ENCODE data around the gene OLR1. TPM values are rescaled to one million over a fixed set of nuclear protein-coding genes. Genes with fewer than 3 reads are reported as not detected.

Gene OLR1
- total RNA-seq, 1 experiment from 2014 or later = not detected

- H3K27me3 Mint-ChIP-seq (ENCODE audit: unreplicated experiment) = no peaks in the 10 kb centered on the region
- CTCF ChIA-PET = no interaction called here
- H3K4me1 Mint-ChIP-seq (ENCODE audit: low read depth, unreplicated experiment) = no peaks in the 10 kb centered on the region
- H3K4me3 Mint-ChIP-seq (ENCODE audit: low read depth, unreplicated experiment) = no peak overlapping the region
- DNase-seq = no peak
- BruUV-seq (replicated peaks) = no TSS peak
- no peaks in the 10 kb centered on the region for H3K36me3 Mint-ChIP-seq (ENCODE audit: insufficient read depth, unreplicated experiment)
- intact Hi-C loops (cut with micrococcal nuclease; ENCODE audit: unreplicated experiment) = no loop called here
- no peaks in the 10 kb centered on the region for H3K9me3 Mint-ChIP-seq (ENCODE audit: low read depth, unreplicated experiment)
- TF ChIP-seq, protein P1, sequence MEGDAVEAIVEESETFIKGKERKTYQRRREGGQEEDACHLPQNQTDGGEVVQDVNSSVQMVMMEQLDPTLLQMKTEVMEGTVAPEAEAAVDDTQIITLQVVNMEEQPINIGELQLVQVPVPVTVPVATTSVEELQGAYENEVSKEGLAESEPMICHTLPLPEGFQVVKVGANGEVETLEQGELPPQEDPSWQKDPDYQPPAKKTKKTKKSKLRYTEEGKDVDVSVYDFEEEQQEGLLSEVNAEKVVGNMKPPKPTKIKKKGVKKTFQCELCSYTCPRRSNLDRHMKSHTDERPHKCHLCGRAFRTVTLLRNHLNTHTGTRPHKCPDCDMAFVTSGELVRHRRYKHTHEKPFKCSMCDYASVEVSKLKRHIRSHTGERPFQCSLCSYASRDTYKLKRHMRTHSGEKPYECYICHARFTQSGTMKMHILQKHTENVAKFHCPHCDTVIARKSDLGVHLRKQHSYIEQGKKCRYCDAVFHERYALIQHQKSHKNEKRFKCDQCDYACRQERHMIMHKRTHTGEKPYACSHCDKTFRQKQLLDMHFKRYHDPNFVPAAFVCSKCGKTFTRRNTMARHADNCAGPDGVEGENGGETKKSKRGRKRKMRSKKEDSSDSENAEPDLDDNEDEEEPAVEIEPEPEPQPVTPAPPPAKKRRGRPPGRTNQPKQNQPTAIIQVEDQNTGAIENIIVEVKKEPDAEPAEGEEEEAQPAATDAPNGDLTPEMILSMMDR (IDR thresholded peaks at IDR 0.05; ENCODE audit: unreplicated experiment) = no peak
- H3K27ac Mint-ChIP-seq (ENCODE audit: unreplicated experiment) = no peak overlapping the region
Measured at GRCh38 chr12:10115311-10115710, 56.6 kb downstream of the OLR1 start.

GRCh38 chr12:10113920-10114319 lies 58.0 kb downstream of the OLR1 start:
- BruUV-seq (replicated peaks) = no TSS peak
- intact Hi-C loops (cut with micrococcal nuclease; ENCODE audit: unreplicated experiment) = no loop called here
- no peak overlapping the region for H3K27ac Mint-ChIP-seq (ENCODE audit: unreplicated experiment)
- DNase-seq = no peak
- no peaks in the 10 kb centered on the region for H3K27me3 Mint-ChIP-seq (ENCODE audit: unreplicated experiment)
- TF ChIP-seq, protein P1 (IDR thresholded peaks at IDR 0.05; ENCODE audit: unreplicated experiment) = no peak
- CTCF ChIA-PET = interaction anchor here (0.6 kb wide), 1 partner anchor 218 kb away, joined by 3 read pairs; no protein-coding TSS in a partner anchor
- H3K36me3 Mint-ChIP-seq (ENCODE audit: insufficient read depth, unreplicated experiment) = no peaks in the 10 kb centered on the region
- no peaks in the 10 kb centered on the region for H3K4me1 Mint-ChIP-seq (ENCODE audit: low read depth, unreplicated experiment)
- no peak overlapping the region for H3K4me3 Mint-ChIP-seq (ENCODE audit: low read depth, unreplicated experiment)
- H3K9me3 Mint-ChIP-seq (ENCODE audit: low read depth, unreplicated experiment) = no peaks in the 10 kb centered on the region

DNA sequence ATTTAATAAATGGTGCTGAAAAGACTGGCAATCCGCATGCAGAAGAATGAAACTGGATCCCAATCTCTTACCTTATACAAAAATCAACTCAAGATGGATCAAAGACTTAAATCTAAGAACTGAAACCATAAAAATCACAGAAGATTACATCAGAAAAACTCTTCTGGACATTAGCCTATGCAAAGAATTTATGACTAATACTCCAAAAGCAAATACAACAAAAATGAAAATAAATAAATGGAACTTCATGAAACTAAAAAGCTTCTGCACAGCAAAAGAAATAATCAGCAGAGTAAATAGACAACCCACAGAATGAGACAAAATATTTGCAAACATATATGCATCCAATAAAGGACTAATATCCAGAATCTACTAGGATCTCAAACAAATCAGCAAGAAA lies 58.9 kb downstream of the OLR1 start:
- no peak overlapping the region for H3K27ac Mint-ChIP-seq (ENCODE audit: unreplicated experiment)
- CTCF ChIA-PET = no interaction called here

GRCh38 chr12:10111451-10111850 lies 60.5 kb downstream of the OLR1 start:
- TF ChIP-seq, protein P1 (IDR thresholded peaks at IDR 0.05; ENCODE audit: unreplicated experiment) = no peak
- intact Hi-C loops (cut with micrococcal nuclease; ENCODE audit: unreplicated experiment) = no loop called here
- Mint-ChIP-seq H3K4me1 (ENCODE audit: low read depth, unreplicated experiment) (no peaks in the 10 kb centered on the region), H3K4me3 (ENCODE audit: low read depth, unreplicated experiment) (no peak overlapping the region), H3K27ac (ENCODE audit: unreplicated experiment) (no peak overlapping the region), H3K9me3 (ENCODE audit: low read depth, unreplicated experiment) (no peaks in the 10 kb centered on the region), H3K36me3 (ENCODE audit: insufficient read depth, unreplicated experiment) (no peaks in the 10 kb centered on the region), H3K27me3 (ENCODE audit: unreplicated experiment) (peaks cover 5% of the 10 kb centered on the region)
- CTCF ChIA-PET = no interaction called here
- DNase-seq = no peak
- no TSS peak for BruUV-seq (replicated peaks)

More for the DNA sequence above, 58.9 kb downstream of the OLR1 start:
- TF ChIP-seq, protein P1 (IDR thresholded peaks at IDR 0.05; ENCODE audit: unreplicated experiment) = no peak
- Mint-ChIP-seq H3K36me3 (ENCODE audit: insufficient read depth, unreplicated experiment) (no peaks in the 10 kb centered on the region), H3K27me3 (ENCODE audit: unreplicated experiment) (no peaks in the 10 kb centered on the region), H3K9me3 (ENCODE audit: low read depth, unreplicated experiment) (no peaks in the 10 kb centered on the region), H3K4me1 (ENCODE audit: low read depth, unreplicated experiment) (no peaks in the 10 kb centered on the region), H3K4me3 (ENCODE audit: low read depth, unreplicated experiment) (no peak overlapping the region)
- no peak for DNase-seq
- intact Hi-C loops (cut with micrococcal nuclease; ENCODE audit: unreplicated experiment) = no loop called here
- no TSS peak for BruUV-seq (replicated peaks)

Data from Calu3 (cell line).